Transverse colon (tissue), 4 donors: ENCODE results near the gene NT5C2.

ENCODE experiments used
- CTCF ChIP-seq, 5 experiments: fragments of 200-600 bp in 3 of 5; fragments of 450-650 bp in 2 of 5; sonication (generic) in 3 of 5; IDR thresholded peaks; 1 replicate in 2 of 5; 2 replicates in 3 of 5; pipeline ENCODE4 v1.5.1; 2016 to 2017; ENCODE audit warnings: antibody characterized with exemption in 5 of 5, inconsistent platforms in 3 of 5, mild to moderate bottlenecking in 2 of 5, moderate library complexity in 1 of 5
- POLR2A ChIP-seq: fragments of 450-650 bp; IDR thresholded peaks from one replicate; pipeline ENCODE4 v1.6.1; 2016; ENCODE audit warnings: antibody characterized with exemption, mild to moderate bottlenecking, moderate library complexity
- POLR2AphosphoS5 ChIP-seq, 3 donors: sonication (generic); formaldehyde crosslinking; IDR thresholded peaks; one replicate each; pipeline ENCODE4 v1.6.1; 2016; ENCODE audit warnings: antibody characterized with exemption in 3 of 3

GRCh38 chr10:103114876-103115275 lies 78.2 kb downstream of the NT5C2 start:
- TF ChIP-seq POLR2A (no peak), CTCF (IDR thresholded peaks at IDR 0.05) (no peak), POLR2AphosphoS5 (IDR thresholded peaks at IDR 0.05) (no peak)
